ENCODE results near the gene TMEM94. TPM values are rescaled to one million over a fixed set of nuclear protein-coding genes. Genes with fewer than 3 reads are reported as not detected.

Gene TMEM94
- total RNA-seq, 1 donor from 2014 or later, result 112 TPM

DNA sequence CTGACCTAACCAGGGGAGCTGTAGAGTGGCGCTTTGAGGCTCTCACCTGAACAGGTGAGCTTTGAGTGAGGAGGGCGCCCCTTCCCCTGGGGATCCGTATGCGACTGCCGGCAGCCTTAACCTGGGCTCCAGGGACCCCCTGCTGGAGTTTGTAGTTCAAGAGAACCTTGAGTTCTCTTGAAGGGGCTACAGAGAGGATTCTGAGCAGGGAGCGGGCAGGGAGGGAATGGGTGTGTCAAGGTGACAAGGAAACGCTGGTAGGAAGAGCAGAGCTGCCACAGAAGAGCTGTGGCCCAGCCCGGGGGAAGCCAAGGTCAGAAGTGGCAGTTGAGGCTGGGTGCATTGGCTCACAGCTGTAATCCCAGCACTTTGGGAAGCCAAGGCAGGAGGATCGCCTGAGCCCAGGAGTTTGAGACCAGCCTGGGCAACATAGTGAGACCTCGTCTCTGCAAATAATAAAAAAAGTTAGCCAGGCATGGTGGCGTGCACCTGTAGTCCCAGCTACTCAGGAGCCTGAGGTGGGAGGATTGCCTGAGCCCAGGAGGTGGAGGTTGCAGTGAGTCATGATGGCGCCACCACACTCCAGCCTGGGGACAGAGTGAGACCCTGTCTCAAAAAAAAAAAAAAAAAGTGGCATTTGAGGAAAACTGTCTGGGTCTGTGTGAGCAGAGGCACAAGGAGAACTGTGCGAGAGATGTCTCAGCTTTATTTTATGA, 70.3 kb downstream of the TMEM94 start:
- DNase-seq (ENCODE audit: extremely low spot score, unreplicated experiment), result no peak
- Mint-ChIP-seq H3K36me3 (peaks cover 3% of the 10 kb centered on the region), H3K4me3 (peak overlapping the region; percentile 94), H3K27me3 (peaks cover 11% of the 10 kb centered on the region), H3K9me3 (no peaks in the 10 kb centered on the region), H3K4me1 (ENCODE audit: unreplicated experiment) (peaks cover 4% of the 10 kb centered on the region), H3K27ac (peak overlapping the region; percentile 97)
- TF ChIP-seq, protein P1, sequence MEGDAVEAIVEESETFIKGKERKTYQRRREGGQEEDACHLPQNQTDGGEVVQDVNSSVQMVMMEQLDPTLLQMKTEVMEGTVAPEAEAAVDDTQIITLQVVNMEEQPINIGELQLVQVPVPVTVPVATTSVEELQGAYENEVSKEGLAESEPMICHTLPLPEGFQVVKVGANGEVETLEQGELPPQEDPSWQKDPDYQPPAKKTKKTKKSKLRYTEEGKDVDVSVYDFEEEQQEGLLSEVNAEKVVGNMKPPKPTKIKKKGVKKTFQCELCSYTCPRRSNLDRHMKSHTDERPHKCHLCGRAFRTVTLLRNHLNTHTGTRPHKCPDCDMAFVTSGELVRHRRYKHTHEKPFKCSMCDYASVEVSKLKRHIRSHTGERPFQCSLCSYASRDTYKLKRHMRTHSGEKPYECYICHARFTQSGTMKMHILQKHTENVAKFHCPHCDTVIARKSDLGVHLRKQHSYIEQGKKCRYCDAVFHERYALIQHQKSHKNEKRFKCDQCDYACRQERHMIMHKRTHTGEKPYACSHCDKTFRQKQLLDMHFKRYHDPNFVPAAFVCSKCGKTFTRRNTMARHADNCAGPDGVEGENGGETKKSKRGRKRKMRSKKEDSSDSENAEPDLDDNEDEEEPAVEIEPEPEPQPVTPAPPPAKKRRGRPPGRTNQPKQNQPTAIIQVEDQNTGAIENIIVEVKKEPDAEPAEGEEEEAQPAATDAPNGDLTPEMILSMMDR (conservative IDR thresholded peaks at IDR 0.05), result no peak

DNA sequence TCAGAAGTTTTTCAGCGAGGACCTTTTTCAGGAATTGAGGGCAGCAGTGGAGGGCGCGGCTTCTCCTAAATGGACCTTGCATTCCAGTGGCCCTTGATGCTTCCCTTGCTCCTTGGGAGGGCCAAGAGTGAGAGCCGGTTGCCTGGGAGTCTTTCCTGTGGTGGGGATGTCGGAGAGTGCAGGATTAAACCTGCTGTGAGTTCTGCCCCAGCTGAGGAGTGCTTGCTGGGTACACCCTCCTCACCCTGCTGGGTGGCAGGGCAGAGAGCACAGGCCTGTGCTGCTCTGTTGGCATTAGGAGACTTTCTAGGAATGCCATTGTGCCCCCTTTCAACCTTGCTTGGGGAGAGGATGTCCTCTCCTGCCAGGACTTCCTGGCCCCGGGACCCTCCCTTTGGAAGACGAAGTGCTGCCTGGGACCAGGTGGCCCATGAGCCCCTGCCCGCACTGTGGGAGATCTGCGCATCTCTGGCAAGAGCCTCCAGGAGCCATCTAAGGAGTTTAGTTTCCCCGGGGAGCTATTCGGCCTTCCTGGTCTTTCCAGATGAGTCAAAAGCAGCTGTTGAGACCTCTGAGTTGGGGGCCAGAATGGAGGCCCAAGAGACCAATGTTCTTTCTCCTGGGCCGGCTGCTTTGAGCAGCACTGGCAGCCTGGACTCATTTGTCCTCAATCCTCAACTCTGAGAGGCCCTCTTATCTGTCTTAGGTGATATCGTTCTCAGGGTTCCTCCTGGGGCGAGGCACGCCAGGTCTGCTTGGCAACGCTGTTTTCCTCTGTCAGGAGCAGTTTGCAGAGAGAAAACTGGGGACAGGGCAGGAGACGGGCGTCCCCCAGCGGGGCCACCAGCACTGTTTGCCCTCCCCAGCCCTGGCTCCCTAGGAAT, 74.6 kb downstream of the TMEM94 start:
- DNase-seq (ENCODE audit: extremely low spot score, unreplicated experiment), result no peak
- peak overlapping the region; percentile 97 for H3K27ac Mint-ChIP-seq
- H3K4me1 Mint-ChIP-seq (ENCODE audit: unreplicated experiment), result peaks cover 14% of the 10 kb centered on the region
- H3K27me3 Mint-ChIP-seq, result peaks cover 11% of the 10 kb centered on the region
- H3K36me3 Mint-ChIP-seq, result no peaks in the 10 kb centered on the region
- no peaks in the 10 kb centered on the region for H3K9me3 Mint-ChIP-seq
- H3K4me3 Mint-ChIP-seq, result peak overlapping the region; percentile 59
- TF ChIP-seq, protein P1 (conservative IDR thresholded peaks at IDR 0.05), result no peak

DNA sequence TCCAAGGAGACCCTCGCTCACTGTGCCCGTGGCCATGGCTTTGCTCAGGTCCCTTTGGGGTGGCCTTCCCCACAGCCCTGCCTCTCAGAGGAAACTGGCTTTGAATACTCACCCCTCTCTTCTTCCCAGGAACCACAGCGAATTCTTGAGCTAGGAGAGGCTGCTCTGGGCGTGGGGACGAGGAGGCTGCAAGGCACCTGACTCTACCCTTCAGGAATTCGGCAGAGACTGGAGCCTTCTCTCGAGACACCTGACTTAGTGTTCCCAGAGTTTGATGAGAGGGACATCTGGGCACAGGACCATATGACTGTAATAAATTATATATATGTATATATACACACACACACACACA, 75.3 kb downstream of the TMEM94 start:
- H3K36me3 Mint-ChIP-seq, result no peaks in the 10 kb centered on the region
- no peak for DNase-seq (ENCODE audit: extremely low spot score, unreplicated experiment)
- H3K27me3 Mint-ChIP-seq, result peaks cover 5% of the 10 kb centered on the region
- TF ChIP-seq, protein P1 (conservative IDR thresholded peaks at IDR 0.05), result no peak
- peak overlapping the region; percentile 59 for H3K4me3 Mint-ChIP-seq
- peak overlapping the region; percentile 97 for H3K27ac Mint-ChIP-seq
- H3K4me1 Mint-ChIP-seq (ENCODE audit: unreplicated experiment), result peaks cover 10% of the 10 kb centered on the region
- no peaks in the 10 kb centered on the region for H3K9me3 Mint-ChIP-seq

DNA sequence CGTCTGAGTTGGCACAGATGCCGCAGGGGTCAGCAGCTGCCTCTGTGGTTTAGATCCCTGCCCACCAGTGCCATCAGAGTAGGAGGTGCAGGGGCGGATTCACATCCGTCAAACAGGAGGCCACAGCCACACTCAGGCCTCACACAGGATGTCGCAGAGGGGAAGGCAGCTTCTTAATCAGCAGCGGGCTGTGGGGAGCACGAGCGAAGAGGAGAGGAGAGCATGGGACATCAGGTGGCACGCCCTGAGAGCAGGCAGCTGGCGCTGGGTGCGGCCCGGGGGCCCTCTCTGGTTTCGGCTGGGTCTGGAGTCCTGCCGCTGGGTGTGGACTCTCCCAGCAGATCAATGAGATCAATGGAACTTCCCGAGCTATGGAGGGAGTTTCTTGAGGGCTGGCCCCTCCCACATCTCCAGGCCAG, 78.7 kb downstream of the TMEM94 start:
- DNase-seq (ENCODE audit: extremely low spot score, unreplicated experiment), result no peak
- H3K27me3 Mint-ChIP-seq, result no peaks in the 10 kb centered on the region
- H3K27ac Mint-ChIP-seq, result peak overlapping the region; percentile 93
- H3K4me1 Mint-ChIP-seq (ENCODE audit: unreplicated experiment), result peaks cover 20% of the 10 kb centered on the region
- H3K9me3 Mint-ChIP-seq, result no peaks in the 10 kb centered on the region
- no peaks in the 10 kb centered on the region for H3K36me3 Mint-ChIP-seq
- peak overlapping the region; percentile 44 for H3K4me3 Mint-ChIP-seq
- TF ChIP-seq, protein P1 (conservative IDR thresholded peaks at IDR 0.05), result no peak

DNA sequence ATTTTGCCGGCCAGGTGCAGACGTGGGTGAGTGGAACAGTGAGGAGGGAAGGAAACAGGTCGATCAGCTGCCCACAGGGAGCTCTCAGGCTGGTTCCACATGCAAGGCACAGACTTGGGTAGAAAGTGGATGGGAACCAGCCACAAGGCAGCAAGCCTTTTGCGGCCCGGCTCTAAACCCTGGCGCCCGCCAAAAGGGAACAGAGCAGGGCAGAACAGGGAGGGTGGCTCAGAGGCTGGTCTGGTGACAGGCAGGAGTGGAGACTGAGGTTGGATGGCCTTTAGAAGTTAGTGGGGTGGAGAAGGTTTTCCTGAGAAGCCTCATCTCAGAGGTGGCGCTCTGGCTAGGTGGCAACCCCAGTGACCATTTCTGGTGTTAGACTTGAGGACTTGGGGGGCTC, 79.4 kb downstream of the TMEM94 start:
- Mint-ChIP-seq H3K4me1 (ENCODE audit: unreplicated experiment) (peaks cover 22% of the 10 kb centered on the region), H3K4me3 (no peak overlapping the region), H3K36me3 (no peaks in the 10 kb centered on the region), H3K27ac (peak overlapping the region; percentile 93), H3K27me3 (no peaks in the 10 kb centered on the region), H3K9me3 (no peaks in the 10 kb centered on the region)
- no peak for DNase-seq (ENCODE audit: extremely low spot score, unreplicated experiment)
- TF ChIP-seq, protein P1 (conservative IDR thresholded peaks at IDR 0.05), result no peak
